SK-N-SH treated with all-trans-retinoic acid at 6 μM for 48 hours (cell line): Measurements from ENCODE around the gene VASH1.

Experiments
- ATAC-seq: fragments of 200-7000 bp; cut with Tn5 transposase; 3 replicates; pipeline ENCODE4 v1.9.1; 2020; ENCODE audit warnings: mild to moderate bottlenecking, moderate library complexity
- ARNTL ChIP-seq: fragments of 450-650 bp; formaldehyde crosslinking; IDR thresholded peaks from 2 replicates; pipeline ENCODE4 v1.5.0; 2020; ENCODE audit warnings: low read depth, mild to moderate bottlenecking, moderate library complexity, borderline replicate concordance
- BACH2 ChIP-seq: fragments of 250-450 bp; sonication (Bioruptor Pico); IDR thresholded peaks from 2 replicates; pipeline ENCODE4 v1.9.0; 2021; ENCODE audit warnings: mild to moderate bottlenecking, borderline replicate concordance
- CSDC2 ChIP-seq: fragments of 250-450 bp; sonication (Bioruptor Pico); IDR thresholded peaks from 2 replicates; pipeline ENCODE4 v1.5.0; 2020; ENCODE audit warnings: mild to moderate bottlenecking, moderate library complexity
- ESRRG ChIP-seq: fragments of 250-450 bp; sonication (Bioruptor Pico); IDR thresholded peaks from 2 replicates; pipeline ENCODE4 v1.6.1; 2021; ENCODE audit warnings: mild to moderate bottlenecking
- GLIS3 ChIP-seq: fragments of 250-450 bp; sonication (Bioruptor Pico); IDR thresholded peaks from 2 replicates; pipeline ENCODE4 v1.5.0; 2020; ENCODE audit warnings: mild to moderate bottlenecking, moderate library complexity
- ISL1 ChIP-seq: fragments of 250-450 bp; sonication (Bioruptor Pico); IDR thresholded peaks from 2 replicates; pipeline ENCODE4 v2.1.2; 2022; ENCODE audit warnings: mild to moderate bottlenecking, moderate library complexity
- OSR1 ChIP-seq: fragments of 250-450 bp; sonication (Bioruptor Pico); IDR thresholded peaks from 2 replicates; pipeline ENCODE4 v1.8.0; 2022; ENCODE audit warnings: moderate library complexity, mild to moderate bottlenecking, inconsistent platforms
- PPARA ChIP-seq: fragments of 250-450 bp; sonication (Bioruptor Pico); IDR thresholded peaks from 2 replicates; pipeline ENCODE4 v1.5.0; 2020; ENCODE audit warnings: mild to moderate bottlenecking, borderline replicate concordance
- RARB ChIP-seq: fragments of 250-450 bp; sonication (Bioruptor Pico); IDR thresholded peaks from 2 replicates; pipeline ENCODE4 v1.8.0; 2021; ENCODE audit warnings: mild to moderate bottlenecking, moderate library complexity
- SNAI2 ChIP-seq: fragments of 250-450 bp; sonication (Bioruptor Pico); IDR thresholded peaks from 2 replicates; pipeline ENCODE4 v1.5.0; 2020; ENCODE audit warnings: mild to moderate bottlenecking, moderate library complexity
- TCF4 ChIP-seq: fragments of 250-450 bp; sonication (Bioruptor Pico); IDR thresholded peaks from 2 replicates; pipeline ENCODE4 v1.8.0; 2021; ENCODE audit warnings: mild to moderate bottlenecking, moderate library complexity, borderline replicate concordance
- TOX ChIP-seq: fragments of 250-450 bp; sonication (Bioruptor Pico); IDR thresholded peaks from 2 replicates; pipeline ENCODE4 v1.8.0; 2021; ENCODE audit warnings: mild to moderate bottlenecking, moderate library complexity, borderline replicate concordance
- ZC3H10 ChIP-seq: fragments of 250-450 bp; sonication (Bioruptor Pico); IDR thresholded peaks from 2 replicates; pipeline ENCODE4 v1.5.1; 2021; ENCODE audit warnings: mild to moderate bottlenecking, moderate library complexity
- ZFP3 ChIP-seq: fragments of 250-450 bp; sonication (Bioruptor Pico); IDR thresholded peaks from 2 replicates; pipeline ENCODE4 v1.5.0; 2020; ENCODE audit warnings: mild to moderate bottlenecking, moderate library complexity
- ZFP30 ChIP-seq: fragments of 450-650 bp; formaldehyde crosslinking; IDR thresholded peaks from 2 replicates; pipeline ENCODE4 v1.5.0; 2022; ENCODE audit warnings: mild to moderate bottlenecking, moderate library complexity
- ZNF565 ChIP-seq: fragments of 450-650 bp; formaldehyde crosslinking; conservative IDR thresholded peaks from 2 replicates; pipeline ENCODE4 v1.5.0; 2020; ENCODE audit warnings: low read depth, mild to moderate bottlenecking, moderate library complexity
- ZNF70 ChIP-seq: fragments of 450-650 bp; formaldehyde crosslinking; IDR thresholded peaks from 2 replicates; pipeline ENCODE4 v1.5.0; 2020; ENCODE audit warnings: mild to moderate bottlenecking, moderate library complexity
- ZNF8 ChIP-seq: fragments of 450-650 bp; formaldehyde crosslinking; IDR thresholded peaks from 2 replicates; pipeline ENCODE4 v1.5.0; 2020; ENCODE audit warnings: mild to moderate bottlenecking, moderate library complexity
- TF ChIP-seq, protein P1 (sequence below): fragments of 250-450 bp; sonication (Bioruptor Pico); IDR thresholded peaks from 2 replicates; pipeline ENCODE4 v1.5.1; 2020; ENCODE audit warnings: low read depth, mild to moderate bottlenecking, moderate library complexity
- TF ChIP-seq, protein P2 (sequence below): fragments of 250-450 bp; sonication (Bioruptor Pico); IDR thresholded peaks from 2 replicates; pipeline ENCODE4 v1.5.1; 2021; ENCODE audit warnings: mild to moderate bottlenecking, moderate library complexity
- TF ChIP-seq, protein P3 (sequence below): fragments of 250-450 bp; sonication (Bioruptor Pico); IDR thresholded peaks from 2 replicates; pipeline ENCODE4 v1.8.0; 2021; ENCODE audit warnings: low read depth, mild to moderate bottlenecking, moderate library complexity, borderline replicate concordance
- TF ChIP-seq, protein P4 (sequence below): fragments of 250-450 bp; sonication (Bioruptor Pico); IDR thresholded peaks from 2 replicates; pipeline ENCODE4 v1.8.0; 2020; ENCODE audit warnings: mild to moderate bottlenecking, moderate library complexity, borderline replicate concordance

Gene VASH1

DNA sequence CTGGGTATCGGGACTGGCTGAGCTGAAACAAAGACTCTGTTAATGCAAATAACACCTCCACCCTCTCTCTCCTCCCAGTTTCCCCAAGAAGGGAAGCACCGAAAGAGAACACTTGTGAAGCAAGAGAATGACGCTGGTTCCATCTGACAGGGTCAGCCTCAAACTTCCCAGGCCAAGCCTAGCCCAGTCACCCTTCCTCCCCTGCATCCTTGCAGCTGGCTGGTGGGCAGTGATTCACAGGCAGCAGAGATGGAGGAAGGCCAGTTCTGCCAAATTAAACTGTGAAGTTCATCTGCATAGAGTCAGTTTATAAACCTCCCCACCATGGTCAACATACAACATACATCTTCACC, 67.7 kb downstream of the VASH1 start:
- ATAC-seq: no peak
- no peak for TF ChIP-seq GLIS3 (CRISPR knock-in tag)
- no peak for TF ChIP-seq ZFP3
- no peak for TF ChIP-seq SNAI2
- no peak for TF ChIP-seq ISL1 (CRISPR knock-in tag)
- TF ChIP-seq BACH2: no peak
- TF ChIP-seq ZC3H10 (CRISPR knock-in tag): no peak

DNA sequence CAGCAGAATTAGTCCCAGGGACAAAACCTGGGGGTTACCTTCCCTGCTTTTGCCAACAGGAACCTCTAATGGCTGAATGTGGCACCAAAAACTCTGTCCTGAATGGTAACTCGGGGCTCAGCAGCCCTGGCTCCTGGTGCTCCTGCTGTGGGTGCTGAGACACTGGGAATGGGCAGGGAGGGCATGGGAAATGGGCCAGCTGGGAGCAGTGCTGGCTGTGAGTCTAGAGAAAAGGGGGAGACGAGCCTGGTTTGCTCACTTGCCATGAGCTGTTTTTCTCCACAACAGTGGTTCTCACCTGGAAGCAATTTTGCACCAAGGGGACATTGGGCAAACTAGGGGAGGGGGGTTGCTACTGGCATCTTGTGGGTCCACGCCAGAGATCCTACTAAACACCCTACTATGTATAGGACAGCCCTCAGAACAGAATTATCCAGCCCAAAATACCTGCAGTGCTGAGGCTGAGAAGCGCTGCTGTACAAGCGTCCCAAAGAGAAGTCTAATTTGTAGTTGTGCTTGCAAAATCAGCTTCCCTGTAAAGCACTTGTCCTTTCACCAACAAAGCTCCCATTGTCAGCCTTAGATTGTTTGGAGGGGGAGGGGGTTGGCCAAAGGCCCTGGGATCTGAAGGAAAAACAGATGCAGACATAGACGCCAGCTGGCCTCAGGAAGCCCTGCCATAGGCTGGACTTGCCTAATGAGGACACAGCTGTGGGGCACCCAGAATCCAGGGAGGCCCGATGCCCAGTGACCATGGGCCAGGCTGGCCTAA, 68.6 kb downstream of the VASH1 start:
- ATAC-seq: no peak; the same call in 2 of the 3 replicates
- no peak for TF ChIP-seq ISL1 (CRISPR knock-in tag)
- no peak for TF ChIP-seq GLIS3 (CRISPR knock-in tag)
- TF ChIP-seq ZFP30 (CRISPR knock-in tag): no peak
- TF ChIP-seq, protein P1, sequence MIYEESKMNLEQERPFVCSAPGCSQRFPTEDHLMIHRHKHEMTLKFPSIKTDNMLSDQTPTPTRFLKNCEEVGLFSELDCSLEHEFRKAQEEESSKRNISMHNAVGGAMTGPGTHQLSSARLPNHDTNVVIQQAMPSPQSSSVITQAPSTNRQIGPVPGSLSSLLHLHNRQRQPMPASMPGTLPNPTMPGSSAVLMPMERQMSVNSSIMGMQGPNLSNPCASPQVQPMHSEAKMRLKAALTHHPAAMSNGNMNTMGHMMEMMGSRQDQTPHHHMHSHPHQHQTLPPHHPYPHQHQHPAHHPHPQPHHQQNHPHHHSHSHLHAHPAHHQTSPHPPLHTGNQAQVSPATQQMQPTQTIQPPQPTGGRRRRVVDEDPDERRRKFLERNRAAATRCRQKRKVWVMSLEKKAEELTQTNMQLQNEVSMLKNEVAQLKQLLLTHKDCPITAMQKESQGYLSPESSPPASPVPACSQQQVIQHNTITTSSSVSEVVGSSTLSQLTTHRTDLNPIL (CRISPR knock-in tag): no peak
- no peak for TF ChIP-seq ESRRG (CRISPR knock-in tag)
- no peak for TF ChIP-seq ZNF70 (CRISPR knock-in tag)
- no peak for TF ChIP-seq TOX (CRISPR knock-in tag)
- TF ChIP-seq PPARA: no peak
- TF ChIP-seq, protein P2, sequence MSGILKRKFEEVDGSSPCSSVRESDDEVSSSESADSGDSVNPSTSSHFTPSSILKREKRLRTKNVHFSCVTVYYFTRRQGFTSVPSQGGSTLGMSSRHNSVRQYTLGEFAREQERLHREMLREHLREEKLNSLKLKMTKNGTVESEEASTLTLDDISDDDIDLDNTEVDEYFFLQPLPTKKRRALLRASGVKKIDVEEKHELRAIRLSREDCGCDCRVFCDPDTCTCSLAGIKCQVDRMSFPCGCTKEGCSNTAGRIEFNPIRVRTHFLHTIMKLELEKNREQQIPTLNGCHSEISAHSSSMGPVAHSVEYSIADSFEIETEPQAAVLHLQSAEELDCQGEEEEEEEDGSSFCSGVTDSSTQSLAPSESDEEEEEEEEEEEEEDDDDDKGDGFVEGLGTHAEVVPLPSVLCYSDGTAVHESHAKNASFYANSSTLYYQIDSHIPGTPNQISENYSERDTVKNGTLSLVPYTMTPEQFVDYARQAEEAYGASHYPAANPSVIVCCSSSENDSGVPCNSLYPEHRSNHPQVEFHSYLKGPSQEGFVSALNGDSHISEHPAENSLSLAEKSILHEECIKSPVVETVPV (CRISPR knock-in tag): no peak
- no peak for TF ChIP-seq ZNF8
- TF ChIP-seq RARB (CRISPR knock-in tag): no peak
- no peak for TF ChIP-seq BACH2
- TF ChIP-seq, all 23 proteins: peak for 0

DNA sequence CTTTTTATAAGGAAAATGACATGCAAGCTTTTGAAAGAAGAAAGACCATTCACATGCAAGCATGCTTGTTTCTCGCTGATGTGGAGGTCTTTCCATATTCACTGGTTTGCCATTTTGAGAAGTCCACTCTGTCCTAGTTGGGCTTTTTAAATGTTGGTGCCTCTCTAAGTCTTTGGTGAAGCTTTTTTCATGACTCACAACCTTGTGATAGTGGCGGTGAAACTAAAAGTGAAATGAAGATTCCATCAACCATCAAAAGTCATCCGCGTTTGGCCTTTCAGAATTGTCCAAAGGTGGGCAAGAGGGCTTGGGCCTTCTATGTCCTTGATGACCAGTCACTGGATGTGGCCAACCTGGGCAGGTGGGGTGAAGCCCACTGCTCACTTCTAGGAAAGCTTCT, 69.3 kb downstream of the VASH1 start:
- no peak for ATAC-seq
- TF ChIP-seq ESRRG (CRISPR knock-in tag) (no peak), OSR1 (no peak), ZNF565 (CRISPR knock-in tag) (no peak), ZFP30 (CRISPR knock-in tag) (no peak), ISL1 (CRISPR knock-in tag) (no peak)
- TF ChIP-seq, protein P3, sequence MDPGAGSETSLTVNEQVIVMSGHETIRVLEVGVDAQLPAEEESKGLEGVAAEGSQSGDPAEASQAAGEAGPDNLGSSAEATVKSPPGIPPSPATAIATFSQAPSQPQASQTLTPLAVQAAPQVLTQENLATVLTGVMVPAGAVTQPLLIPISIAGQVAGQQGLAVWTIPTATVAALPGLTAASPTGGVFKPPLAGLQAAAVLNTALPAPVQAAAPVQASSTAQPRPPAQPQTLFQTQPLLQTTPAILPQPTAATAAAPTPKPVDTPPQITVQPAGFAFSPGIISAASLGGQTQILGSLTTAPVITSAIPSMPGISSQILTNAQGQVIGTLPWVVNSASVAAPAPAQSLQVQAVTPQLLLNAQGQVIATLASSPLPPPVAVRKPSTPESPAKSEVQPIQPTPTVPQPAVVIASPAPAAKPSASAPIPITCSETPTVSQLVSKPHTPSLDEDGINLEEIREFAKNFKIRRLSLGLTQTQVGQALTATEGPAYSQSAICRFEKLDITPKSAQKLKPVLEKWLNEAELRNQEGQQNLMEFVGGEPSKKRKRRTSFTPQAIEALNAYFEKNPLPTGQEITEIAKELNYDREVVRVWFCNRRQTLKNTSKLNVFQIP (CRISPR knock-in tag): no peak
- TF ChIP-seq, protein P2 (CRISPR knock-in tag): no peak
- TF ChIP-seq, all 23 proteins: peak for 0

DNA sequence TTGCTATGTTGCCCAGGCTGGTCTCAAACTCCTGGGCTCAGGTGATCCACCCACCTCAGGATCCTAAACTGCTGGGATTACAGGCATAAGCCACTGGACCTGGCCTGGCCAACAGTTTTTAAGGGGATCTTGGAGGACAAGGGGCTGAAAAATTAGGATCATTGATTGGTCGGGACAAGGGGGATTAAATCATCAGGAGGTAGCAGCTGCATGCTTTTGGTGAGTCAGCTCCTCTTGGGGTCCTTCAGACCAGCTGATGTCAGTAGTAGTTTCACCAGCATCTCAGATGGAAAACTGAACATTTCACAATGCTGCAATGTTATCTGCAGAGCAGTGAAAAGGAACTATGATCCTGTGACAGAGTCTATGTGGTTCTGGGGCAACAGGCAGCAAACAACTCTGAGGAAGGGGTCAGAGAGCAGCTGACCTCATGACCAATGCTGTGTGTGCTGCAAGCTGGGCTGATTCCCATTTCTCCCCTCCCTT, 71.3 kb downstream of the VASH1 start:
- no peak for TF ChIP-seq ZC3H10 (CRISPR knock-in tag)
- no peak for TF ChIP-seq ZNF565 (CRISPR knock-in tag)
- TF ChIP-seq OSR1: no peak
- TF ChIP-seq, protein P4, sequence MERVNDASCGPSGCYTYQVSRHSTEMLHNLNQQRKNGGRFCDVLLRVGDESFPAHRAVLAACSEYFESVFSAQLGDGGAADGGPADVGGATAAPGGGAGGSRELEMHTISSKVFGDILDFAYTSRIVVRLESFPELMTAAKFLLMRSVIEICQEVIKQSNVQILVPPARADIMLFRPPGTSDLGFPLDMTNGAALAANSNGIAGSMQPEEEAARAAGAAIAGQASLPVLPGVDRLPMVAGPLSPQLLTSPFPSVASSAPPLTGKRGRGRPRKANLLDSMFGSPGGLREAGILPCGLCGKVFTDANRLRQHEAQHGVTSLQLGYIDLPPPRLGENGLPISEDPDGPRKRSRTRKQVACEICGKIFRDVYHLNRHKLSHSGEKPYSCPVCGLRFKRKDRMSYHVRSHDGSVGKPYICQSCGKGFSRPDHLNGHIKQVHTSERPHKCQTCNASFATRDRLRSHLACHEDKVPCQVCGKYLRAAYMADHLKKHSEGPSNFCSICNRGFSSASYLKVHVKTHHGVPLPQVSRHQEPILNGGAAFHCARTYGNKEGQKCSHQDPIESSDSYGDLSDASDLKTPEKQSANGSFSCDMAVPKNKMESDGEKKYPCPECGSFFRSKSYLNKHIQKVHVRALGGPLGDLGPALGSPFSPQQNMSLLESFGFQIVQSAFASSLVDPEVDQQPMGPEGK (CRISPR knock-in tag): no peak
- no peak for TF ChIP-seq ARNTL (CRISPR knock-in tag)
- no peak for TF ChIP-seq GLIS3 (CRISPR knock-in tag)
- TF ChIP-seq ZFP30 (CRISPR knock-in tag): no peak
- TF ChIP-seq, protein P2 (CRISPR knock-in tag): no peak
- no peak for TF ChIP-seq ZNF70 (CRISPR knock-in tag)
- no peak for TF ChIP-seq ISL1 (CRISPR knock-in tag)
- TF ChIP-seq PPARA: no peak
- no peak for TF ChIP-seq ZFP3
- no peak for TF ChIP-seq BACH2
- TF ChIP-seq RARB (CRISPR knock-in tag): no peak
- TF ChIP-seq ESRRG (CRISPR knock-in tag): no peak
- TF ChIP-seq CSDC2 (CRISPR knock-in tag): no peak
- TF ChIP-seq TOX (CRISPR knock-in tag): no peak
- TF ChIP-seq, protein P1 (CRISPR knock-in tag): no peak
- no peak for TF ChIP-seq TCF4 (CRISPR knock-in tag)
- ATAC-seq: no peak
